Kidney epithelial cell (primary cell): Measurements from ENCODE around the gene DIAPH1. TPM values are rescaled to one million over a fixed set of nuclear protein-coding genes. Genes with fewer than 3 reads are reported as not detected.
"Not testable (repeated sequence)": the region's sequence is repeated elsewhere in the genome, so short reads cannot be mapped to it uniquely, and the experiment has no call there.

Source experiments
- DNase-seq: peaks from one replicate; pipeline ENCODE4 v3.0.0-alpha.2; 2010; ENCODE audit warnings: low read depth
- H3K27me3 ChIP-seq: 2 replicates; pipeline ENCODE4 v1.6.0; 2011; ENCODE audit warnings: low read length; ENCODE audit not compliant: control insufficient read depth, insufficient read depth
- H3K36me3 ChIP-seq: 2 replicates; pipeline ENCODE4 v1.5.1; 2011; ENCODE audit warnings: low read length; ENCODE audit not compliant: control insufficient read depth, insufficient read depth
- H3K4me3 ChIP-seq: 2 replicates; pipeline ENCODE4 v1.5.1; 2011; ENCODE audit warnings: low read depth, mild to moderate bottlenecking, control low read depth, low read length
- total RNA-seq: library from RNA; depleted of rRNA; stranded (reverse); fragments of >200 nt; gene quantifications from 2 replicates; pipeline ENCODE4 v1.2.3, GENCODE V29; 2015
- TF ChIP-seq, protein P1 (sequence below): IDR thresholded peaks from 2 replicates; pipeline ENCODE4 v1.5.1; 2011; ENCODE audit warnings: mild to moderate bottlenecking, moderate library complexity, low read length, control low read depth, inconsistent platforms; ENCODE audit not compliant: insufficient read depth, poor library complexity, severe bottlenecking

The DIAPH1 gene
- total RNA-seq, 1 donor from 2014 or later = 103 TPM

DNA sequence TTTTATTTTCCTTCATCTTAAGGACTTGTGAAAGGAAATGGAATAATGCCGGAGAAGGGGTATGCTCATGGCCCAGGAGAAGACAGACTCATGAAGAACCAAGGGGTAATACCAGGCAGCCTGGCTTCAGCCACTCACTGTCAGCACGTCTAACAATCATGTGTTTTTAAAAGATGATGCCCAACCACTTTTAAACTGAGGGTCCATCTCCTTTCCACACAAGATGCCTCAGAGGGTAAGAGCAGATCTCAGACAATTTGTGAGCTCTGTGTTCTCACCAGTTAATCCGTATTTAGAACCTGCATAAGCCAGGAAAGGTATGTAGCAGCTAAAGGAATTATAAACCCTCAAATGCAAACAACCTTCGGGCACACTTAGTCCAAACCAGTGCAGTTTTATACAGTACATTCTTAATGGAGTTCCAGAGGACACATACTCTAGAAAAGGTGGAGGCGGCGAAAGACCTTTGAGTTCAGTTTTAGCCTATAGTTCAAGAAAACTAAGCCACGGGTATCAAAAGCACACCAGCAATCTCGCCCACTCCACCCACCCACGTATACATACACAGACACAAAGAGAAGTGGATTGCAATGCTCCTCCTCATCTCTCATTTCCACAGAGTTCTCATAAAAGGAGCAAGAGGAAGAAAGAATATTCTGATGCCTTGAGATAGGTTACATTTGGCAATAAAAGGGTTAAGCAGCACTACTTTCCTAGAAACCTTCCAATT, 2.6 kb downstream of the DIAPH1 start:
- no peak for DNase-seq
- H3K27me3 ChIP-seq = no peaks in the 10 kb centered on the region
- H3K4me3 ChIP-seq = no peak overlapping the region
- H3K36me3 ChIP-seq = no peaks in the 10 kb centered on the region
- TF ChIP-seq, protein P1, sequence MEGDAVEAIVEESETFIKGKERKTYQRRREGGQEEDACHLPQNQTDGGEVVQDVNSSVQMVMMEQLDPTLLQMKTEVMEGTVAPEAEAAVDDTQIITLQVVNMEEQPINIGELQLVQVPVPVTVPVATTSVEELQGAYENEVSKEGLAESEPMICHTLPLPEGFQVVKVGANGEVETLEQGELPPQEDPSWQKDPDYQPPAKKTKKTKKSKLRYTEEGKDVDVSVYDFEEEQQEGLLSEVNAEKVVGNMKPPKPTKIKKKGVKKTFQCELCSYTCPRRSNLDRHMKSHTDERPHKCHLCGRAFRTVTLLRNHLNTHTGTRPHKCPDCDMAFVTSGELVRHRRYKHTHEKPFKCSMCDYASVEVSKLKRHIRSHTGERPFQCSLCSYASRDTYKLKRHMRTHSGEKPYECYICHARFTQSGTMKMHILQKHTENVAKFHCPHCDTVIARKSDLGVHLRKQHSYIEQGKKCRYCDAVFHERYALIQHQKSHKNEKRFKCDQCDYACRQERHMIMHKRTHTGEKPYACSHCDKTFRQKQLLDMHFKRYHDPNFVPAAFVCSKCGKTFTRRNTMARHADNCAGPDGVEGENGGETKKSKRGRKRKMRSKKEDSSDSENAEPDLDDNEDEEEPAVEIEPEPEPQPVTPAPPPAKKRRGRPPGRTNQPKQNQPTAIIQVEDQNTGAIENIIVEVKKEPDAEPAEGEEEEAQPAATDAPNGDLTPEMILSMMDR = no peak

DNA sequence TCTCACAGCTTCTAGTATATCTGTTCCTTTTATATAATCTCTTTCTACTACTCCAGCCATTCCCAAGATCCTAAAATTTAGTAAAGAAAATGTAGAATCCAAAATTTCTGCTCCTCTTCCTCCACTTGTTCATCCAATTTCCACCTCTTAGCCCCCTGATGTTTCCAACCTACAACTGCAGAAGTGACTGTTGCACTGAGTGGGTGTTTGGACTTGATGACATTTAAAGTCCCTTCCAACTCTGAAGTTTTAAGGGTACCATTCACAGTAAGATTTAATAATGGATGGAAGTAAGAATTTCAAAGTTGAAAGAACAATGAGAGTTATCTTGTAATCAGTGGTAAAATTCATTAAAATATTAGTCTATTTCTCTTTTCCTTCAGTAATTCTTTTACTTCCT, 5.5 kb downstream of the DIAPH1 start:
- H3K36me3 ChIP-seq = no peaks in the 10 kb centered on the region
- TF ChIP-seq, protein P1 = no peak
- H3K4me3 ChIP-seq = no peak overlapping the region
- H3K27me3 ChIP-seq = no peaks in the 10 kb centered on the region
- no peak for DNase-seq

- Histone ChIP-seq H3K27me3 (no peaks in the 10 kb centered on the region), H3K4me3 (no peak overlapping the region), H3K36me3 (no peaks in the 10 kb centered on the region)
- TF ChIP-seq, protein P1 = no peak
- DNase-seq = no peak
These were observed 7.5 kb downstream of the DIAPH1 start for GRCh38 chr5:141611289-141611688.

DNA sequence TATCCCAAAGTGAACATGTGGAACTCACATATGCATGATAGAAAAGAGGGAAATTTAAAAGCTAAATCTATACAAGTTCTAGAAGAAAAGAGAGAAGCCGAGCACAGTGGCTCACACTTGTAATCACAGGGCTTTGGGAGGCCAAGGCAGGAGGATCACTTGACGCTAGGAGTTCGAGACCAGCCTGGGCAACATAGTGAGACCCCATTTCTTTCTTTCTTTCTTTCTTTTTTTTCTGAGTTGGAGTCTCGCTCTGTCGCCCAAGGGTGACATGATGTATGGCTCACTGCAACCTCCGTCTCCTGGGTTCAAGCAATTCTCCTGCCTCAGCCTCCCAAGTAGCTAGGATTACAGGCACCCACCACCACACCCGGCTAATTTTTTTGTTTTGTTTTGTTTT, 8.9 kb downstream of the DIAPH1 start:
- H3K27me3 ChIP-seq, DNase-seq, H3K4me3 ChIP-seq, H3K36me3 ChIP-seq: not testable (repeated sequence)

GRCh38 chr5:141609044-141609443, 9.8 kb downstream of the DIAPH1 start:
- H3K4me3 ChIP-seq = no peak overlapping the region
- H3K27me3 ChIP-seq = no peaks in the 10 kb centered on the region
- TF ChIP-seq, protein P1 = no peak
- H3K36me3 ChIP-seq = no peaks in the 10 kb centered on the region
- no peak for DNase-seq

GRCh38 chr5:141608557-141608956, 10.2 kb downstream of the DIAPH1 start:
- Histone ChIP-seq H3K27me3 (no peaks in the 10 kb centered on the region), H3K4me3 (no peak overlapping the region), H3K36me3 (no peaks in the 10 kb centered on the region)
- TF ChIP-seq, protein P1 = no peak
- no peak for DNase-seq
